GM21737 (cell line): Measurements from ENCODE around the gene HS3ST4.

Experiments used
- ATAC-seq: cut with Tn5 transposase; IDR thresholded peaks from one replicate; pipeline ENCODE4 v1.9.1; 2021; ENCODE audit warnings: mild to moderate bottlenecking, moderate library complexity; ENCODE audit not compliant: unreplicated experiment

Gene HS3ST4

GRCh38 chr16:25691519-25692091 lies at the start of gene HS3ST4:
Gene HS3ST4, plus strand, starts transcription at chr16:25691959.
- ATAC-seq, result no peak

DNA sequence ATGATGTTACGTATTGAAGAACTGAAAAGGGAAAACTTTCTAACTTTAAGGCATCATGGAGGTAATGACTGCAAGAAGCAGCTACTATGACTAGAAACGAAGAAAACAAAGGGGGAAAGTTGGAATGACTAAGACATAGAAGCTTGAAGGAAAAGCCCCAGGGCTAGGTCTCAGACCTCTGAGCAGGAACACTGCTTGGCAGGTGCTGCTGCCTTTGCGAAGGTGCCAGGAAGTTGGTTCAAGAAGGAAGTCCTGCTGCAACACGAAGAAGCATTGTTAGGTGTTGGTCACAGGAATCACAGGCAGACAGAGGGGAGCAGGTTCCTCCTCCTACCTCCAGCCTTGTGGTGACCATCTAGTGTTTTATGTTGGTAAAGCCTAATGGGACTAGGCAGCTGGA lies 48.1 kb upstream of the HS3ST4 start:
- no peak for ATAC-seq

GRCh38 chr16:25656639-25657038 lies 35.1 kb upstream of the HS3ST4 start:
- no peak for ATAC-seq

DNA sequence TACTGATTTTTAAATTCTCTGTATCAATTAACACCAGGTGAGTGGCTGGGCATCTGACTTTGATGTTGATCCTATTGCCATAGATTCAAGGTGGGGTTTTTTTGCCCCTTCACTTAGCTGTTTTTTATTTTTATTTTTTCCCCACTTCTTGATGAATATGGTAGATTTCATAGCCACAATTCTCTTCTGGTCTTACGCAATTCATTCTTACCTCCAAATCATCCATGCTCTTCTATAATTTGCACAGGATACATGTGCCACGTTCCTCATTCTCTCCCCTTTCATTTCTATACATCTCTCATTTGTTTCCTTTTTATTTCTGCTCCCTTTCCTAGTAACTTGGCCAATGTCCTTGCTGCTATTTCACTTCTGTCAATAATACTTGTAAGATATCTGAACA lies 14.9 kb upstream of the HS3ST4 start:
- no peak for ATAC-seq

- no peak for ATAC-seq
These were observed 12.2 kb upstream of the HS3ST4 start for GRCh38 chr16:25679511-25679910.

- ATAC-seq, result no peak
These were observed 2.5 kb upstream of the HS3ST4 start for GRCh38 chr16:25689137-25689836.

- ATAC-seq, result no peak
These were observed 1.1 kb upstream of the HS3ST4 start for GRCh38 chr16:25690552-25691143.

GRCh38 chr16:25692351-25692741 lies 587 bp downstream of the HS3ST4 start:
- ATAC-seq, result no peak

- no peak for ATAC-seq
These were observed 1.2 kb downstream of the HS3ST4 start for GRCh38 chr16:25692742-25693508.

GRCh38 chr16:25693631-25694030 lies 1.9 kb downstream of the HS3ST4 start:
- no peak for ATAC-seq

- ATAC-seq, result no peak
These were observed 7.3 kb downstream of the HS3ST4 start for GRCh38 chr16:25699069-25699468.

DNA sequence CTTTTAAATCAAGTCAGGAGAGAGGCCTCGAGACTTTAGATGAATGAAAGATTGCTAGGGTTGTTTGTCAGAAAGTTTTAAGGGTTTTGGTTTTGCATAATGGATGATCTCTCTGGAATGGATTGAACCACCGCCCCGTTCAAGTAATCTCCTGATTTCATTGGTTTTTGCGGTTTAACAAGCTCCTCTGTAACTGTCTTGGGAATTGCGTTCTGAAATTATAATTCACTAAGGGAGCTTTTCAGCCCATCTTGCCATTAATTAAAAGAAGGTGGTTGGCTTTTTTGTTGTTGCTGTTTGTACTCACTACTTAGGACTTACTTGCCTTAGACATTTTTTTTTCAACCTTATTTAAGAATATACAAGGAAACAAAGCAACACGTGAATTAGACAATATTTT lies 8.8 kb downstream of the HS3ST4 start:
- no peak for ATAC-seq

DNA sequence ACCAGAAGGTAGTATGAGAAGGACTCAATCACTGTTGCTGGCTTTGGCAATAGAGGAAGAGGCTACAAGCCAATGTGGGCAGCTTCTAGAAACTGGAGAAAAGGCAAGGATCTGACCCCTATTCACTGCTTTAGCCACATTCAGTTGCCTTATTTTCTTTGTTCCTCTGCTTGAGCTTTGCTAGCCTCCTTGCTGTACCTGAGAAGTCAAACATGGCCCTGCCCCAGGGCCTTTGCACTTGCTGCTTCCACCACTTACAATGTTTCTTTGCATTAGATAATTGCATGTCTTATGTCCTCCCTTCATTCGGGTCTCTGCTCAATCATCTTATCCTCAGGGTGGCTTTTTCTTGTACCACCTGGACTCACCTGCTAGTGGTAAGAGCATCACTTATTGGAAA lies 15.8 kb downstream of the HS3ST4 start:
- ATAC-seq, result no peak

DNA sequence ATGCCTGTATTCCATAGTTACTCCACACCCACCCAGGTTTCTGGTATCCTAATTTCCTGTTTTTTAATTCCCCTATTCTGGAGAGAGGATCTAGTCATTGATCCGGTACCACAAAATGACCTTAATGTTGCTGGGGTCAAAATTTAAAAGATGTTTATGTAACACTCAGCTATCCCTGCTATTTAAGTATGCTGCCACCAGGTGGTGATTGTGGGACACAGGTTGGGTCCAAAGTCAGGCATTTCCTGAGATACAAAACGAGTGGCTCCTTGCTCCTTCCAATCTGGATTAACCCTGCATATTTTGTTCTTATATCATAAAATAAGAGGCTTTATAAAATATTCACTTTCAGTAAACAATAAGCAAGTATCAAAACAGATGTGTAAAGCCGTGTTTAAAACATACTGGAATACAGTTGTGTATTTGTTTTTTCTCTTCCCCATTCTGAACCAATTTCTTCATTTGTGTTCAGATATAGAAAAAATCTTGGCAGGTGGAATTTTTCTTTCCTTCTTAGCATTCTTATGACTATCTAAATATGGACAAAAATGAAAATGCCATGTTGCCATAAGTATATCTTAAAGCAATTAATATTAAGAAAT lies 16.3 kb downstream of the HS3ST4 start:
- no peak for ATAC-seq

- no peak for ATAC-seq
These were observed 17.5 kb downstream of the HS3ST4 start for GRCh38 chr16:25709213-25709612.

GRCh38 chr16:25713785-25714570 lies 22.2 kb downstream of the HS3ST4 start:
- no peak for ATAC-seq

DNA sequence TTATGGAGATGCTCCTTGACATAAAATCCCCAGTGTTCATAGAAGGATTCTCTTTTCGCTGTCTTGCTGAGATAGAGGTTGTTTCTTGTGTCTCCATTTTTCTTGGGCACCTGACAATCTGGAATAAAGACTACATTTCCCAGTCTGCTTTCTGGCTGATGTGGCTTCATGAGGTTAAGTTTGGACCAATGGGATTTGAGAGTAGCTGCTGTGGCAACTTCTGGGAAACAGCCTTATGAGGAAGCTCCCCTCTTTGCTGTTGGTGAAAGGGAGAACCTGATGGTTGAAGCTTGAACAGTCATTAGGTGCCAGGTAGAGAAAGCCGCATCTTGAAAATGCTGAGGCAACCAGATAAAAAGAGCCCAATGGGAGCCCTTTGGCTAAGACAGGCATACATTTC lies 24.4 kb downstream of the HS3ST4 start:
- ATAC-seq, result no peak

GRCh38 chr16:25721439-25721838 lies 29.7 kb downstream of the HS3ST4 start:
- no peak for ATAC-seq

DNA sequence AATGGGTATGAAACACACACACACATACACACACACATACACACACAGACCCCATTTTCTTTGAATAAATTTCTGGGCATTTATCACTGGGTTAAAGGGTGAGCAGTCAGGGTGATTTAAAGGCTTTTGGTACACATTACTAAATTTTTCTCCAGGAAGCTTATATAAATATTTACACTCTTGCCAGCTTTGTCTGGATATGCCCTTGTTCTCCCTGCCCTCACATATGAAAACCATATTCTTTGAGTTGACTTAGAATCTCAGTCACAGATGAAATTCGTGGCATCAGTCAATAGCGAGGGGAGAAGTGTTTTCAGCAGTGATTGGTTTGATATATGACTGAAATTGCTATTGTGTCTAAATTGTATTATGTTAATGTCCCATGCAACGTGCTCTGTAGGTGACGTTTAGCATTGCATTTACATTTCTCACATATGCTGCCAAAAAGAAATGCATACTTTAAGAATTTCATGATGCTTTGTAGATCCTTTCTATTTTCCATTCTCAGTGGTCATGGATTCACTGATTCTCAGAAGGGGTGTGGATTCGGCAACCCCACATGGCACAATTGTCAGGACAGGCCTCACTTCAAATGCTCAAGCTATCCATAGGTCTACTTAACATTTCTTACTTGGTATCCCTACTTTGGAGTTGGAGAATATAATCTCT lies 34.8 kb downstream of the HS3ST4 start:
- no peak for ATAC-seq
